Endodermal cell (in vitro differentiated cells): Measurements from ENCODE around the gene HOXA6. TPM values are rescaled to one million over a fixed set of nuclear protein-coding genes. Genes with fewer than 3 reads are reported as not detected.

ENCODE experiments used
- DNase-seq: peaks from one replicate; pipeline ENCODE4 v3.0.0-alpha.2; 2017
- H3K27ac ChIP-seq: 2 replicates; pipeline ENCODE4 v1.5.1; 2013; ENCODE audit warnings: mild to moderate bottlenecking, low read depth, low read length, moderate library complexity
- H3K27me3 ChIP-seq: 2 replicates; pipeline ENCODE4 v1.6.1; 2013; ENCODE audit warnings: mild to moderate bottlenecking, low read length, moderate library complexity; ENCODE audit not compliant: insufficient read depth, control insufficient read depth, poor library complexity, severe bottlenecking
- H3K36me3 ChIP-seq: 2 replicates; pipeline ENCODE4 v1.7.0; 2013; ENCODE audit warnings: mild to moderate bottlenecking, low read length, moderate library complexity; ENCODE audit not compliant: control insufficient read depth, insufficient read depth
- H3K4me1 ChIP-seq: one replicate; pipeline ENCODE4 v1.7.0; 2013; ENCODE audit warnings: low read length; ENCODE audit not compliant: control insufficient read depth, insufficient read depth
- H3K4me3 ChIP-seq: 2 replicates; pipeline ENCODE4 v1.5.1; 2013; ENCODE audit warnings: mild to moderate bottlenecking, low read length, moderate library complexity
- H3K9ac ChIP-seq: 2 replicates; pipeline ENCODE4 v1.6.1; 2013; ENCODE audit warnings: mild to moderate bottlenecking, low read length, moderate library complexity; ENCODE audit not compliant: poor library complexity, severe bottlenecking; ENCODE audit errors: extremely low read depth
- H3K9me3 ChIP-seq: 2 replicates; pipeline ENCODE4 v1.6.1; 2013; ENCODE audit warnings: mild to moderate bottlenecking, low read length, moderate library complexity; ENCODE audit not compliant: control insufficient read depth
- H3K27ac Mint-ChIP-seq: 2 replicates; pipeline ENCODE4 v1.8.0; 2020; ENCODE audit warnings: mixed read lengths
- H3K27me3 Mint-ChIP-seq: 2 replicates; pipeline ENCODE4 v1.8.0; 2021; ENCODE audit warnings: mild to moderate bottlenecking, mixed read lengths; ENCODE audit not compliant: insufficient read depth
- H3K36me3 Mint-ChIP-seq: 2 replicates; pipeline ENCODE4 v1.8.0; 2020; ENCODE audit warnings: low read depth, mixed read lengths
- H3K4me1 Mint-ChIP-seq: 2 replicates; pipeline ENCODE4 v1.8.0; 2020; ENCODE audit warnings: mixed read lengths
- H3K4me3 Mint-ChIP-seq: 2 replicates; pipeline ENCODE4 v1.8.0; 2020; ENCODE audit warnings: mild to moderate bottlenecking, moderate library complexity, mixed read lengths
- H3K9me3 Mint-ChIP-seq: 2 replicates; pipeline ENCODE4 v1.8.0; 2020; ENCODE audit warnings: mild to moderate bottlenecking, mixed read lengths
- CTCF ChIP-seq: fragments of 200-600 bp; sonication (generic); conservative IDR thresholded peaks from 2 replicates; pipeline ENCODE4 v1.5.0; 2021; ENCODE audit warnings: antibody characterized with exemption, mild to moderate bottlenecking
- WGBS, 2 experiments: methylation state at CpG; one replicate each; pipeline versions ENCODE4 v1.1.5 to v1.1.7; 2013; ENCODE audit warnings: missing lambda C conversion rate in 2 of 2, mixed read lengths in 1 of 2; ENCODE audit not compliant: insufficient coverage in 1 of 2, insufficient read length in 1 of 2; 5-methylcytosine and 5-hydroxymethylcytosine counted together
- total RNA-seq, 2 donors: library from RNA; stranded (reverse); fragmentation: NEBNext Ultra II Directional in 1 of 2; extraction: Animal tissue kit (Norgen Biotek cat#: 25700) in 1 of 2; gene quantifications; 2 replicates in 1 of 2; 3 replicates in 1 of 2; pipeline ENCODE4 v1.2.1, GENCODE V29; 2021

HOXA6 gene
- total RNA-seq, 2 donors from 2014 or later = not detected

- H3K27ac ChIP-seq = peak overlapping the region; percentile 19
- H3K4me3 ChIP-seq = peak overlapping the region; percentile 50
- TF ChIP-seq CTCF = peak; percentile 96
- no peak overlapping the region for H3K9ac ChIP-seq
- H3K4me3 Mint-ChIP-seq = peak overlapping the region; percentile 15
- no peaks in the 10 kb centered on the region for H3K36me3 ChIP-seq
- peaks cover 6% of the 10 kb centered on the region for H3K9me3 Mint-ChIP-seq
- peaks cover 6% of the 10 kb centered on the region for H3K4me1 ChIP-seq
- H3K27me3 ChIP-seq = peaks cover 100% of the 10 kb centered on the region
- peak; percentile 93 for DNase-seq
- H3K4me1 Mint-ChIP-seq = peaks cover 12% of the 10 kb centered on the region
- peaks cover 100% of the 10 kb centered on the region for H3K27me3 Mint-ChIP-seq
- H3K9me3 ChIP-seq = peaks cover 11% of the 10 kb centered on the region
- WGBS, 2 experiments = 5% methylated on average over 23 to 56 of the region's 56 CpGs
- H3K27ac Mint-ChIP-seq = no peak overlapping the region
- no peaks in the 10 kb centered on the region for H3K36me3 Mint-ChIP-seq
These were observed 32.2 kb upstream of the HOXA6 start for GRCh38 chr7:27179503-27180430.

GRCh38 chr7:27179030-27179429 lies 31.5 kb upstream of the HOXA6 start:
- Mint-ChIP-seq H3K36me3 (no peaks in the 10 kb centered on the region), H3K27me3 (peaks cover 100% of the 10 kb centered on the region), H3K4me3 (peak overlapping the region; percentile 15), H3K4me1 (peaks cover 12% of the 10 kb centered on the region), H3K27ac (no peak overlapping the region), H3K9me3 (peaks cover 6% of the 10 kb centered on the region)
- Histone ChIP-seq H3K9ac (no peak overlapping the region), H3K9me3 (peaks cover 11% of the 10 kb centered on the region), H3K36me3 (no peaks in the 10 kb centered on the region), H3K4me3 (no peak overlapping the region), H3K27me3 (peaks cover 100% of the 10 kb centered on the region), H3K4me1 (peaks cover 6% of the 10 kb centered on the region), H3K27ac (peak overlapping the region; percentile 19)
- TF ChIP-seq CTCF = no peak
- 6 to 11% methylated on average over 14 of the region's 14 CpGs for WGBS, 2 experiments
- peak; percentile 48 for DNase-seq

- 20 to 36% methylated on average over 2 to 6 of the region's 6 CpGs for WGBS, 2 experiments
These were observed 30.8 kb upstream of the HOXA6 start for GRCh38 chr7:27178366-27178765.

More at GRCh38 chr7:27178366-27178765, 30.8 kb upstream of the HOXA6 start:
- DNase-seq = peak; percentile 36
- no peak overlapping the region for H3K27ac Mint-ChIP-seq
- H3K9me3 Mint-ChIP-seq = peaks cover 6% of the 10 kb centered on the region
- no peaks in the 10 kb centered on the region for H3K36me3 ChIP-seq
- H3K27me3 Mint-ChIP-seq = peaks cover 97% of the 10 kb centered on the region
- TF ChIP-seq CTCF = no peak
- peaks cover 11% of the 10 kb centered on the region for H3K9me3 ChIP-seq
- no peak overlapping the region for H3K4me3 ChIP-seq
- H3K36me3 Mint-ChIP-seq = no peaks in the 10 kb centered on the region
- H3K4me3 Mint-ChIP-seq = no peak overlapping the region
- H3K9ac ChIP-seq = no peak overlapping the region
- peaks cover 12% of the 10 kb centered on the region for H3K4me1 Mint-ChIP-seq
- peaks cover 6% of the 10 kb centered on the region for H3K4me1 ChIP-seq
- H3K27ac ChIP-seq = no peak overlapping the region
- peaks cover 100% of the 10 kb centered on the region for H3K27me3 ChIP-seq
